Astrocyte of the cerebellum (primary cell): Measurements from ENCODE around the gene GRIA1.

ENCODE experiments used
- DNase-seq: peaks from one replicate; pipeline ENCODE4 v3.0.0-alpha.2; 2011; ENCODE audit warnings: low read depth
- H3K4me3 ChIP-seq: 2 replicates; pipeline ENCODE4 v1.5.1; 2011; ENCODE audit warnings: mild to moderate bottlenecking, low read depth, low read length, moderate library complexity
- in situ Hi-C: cut with HindIII; loops from 2 replicates; pipeline ENCODE4 v1.10.0; 2017; ENCODE audit warnings: low sequenced_read_pairs
- TF ChIP-seq, protein P1 (sequence below): IDR thresholded peaks from 2 replicates; pipeline ENCODE4 v1.5.1; 2012; ENCODE audit warnings: low read length, low read depth, moderate library complexity, mild to moderate bottlenecking; ENCODE audit errors: missing control alignments

GRIA1 gene

DNA sequence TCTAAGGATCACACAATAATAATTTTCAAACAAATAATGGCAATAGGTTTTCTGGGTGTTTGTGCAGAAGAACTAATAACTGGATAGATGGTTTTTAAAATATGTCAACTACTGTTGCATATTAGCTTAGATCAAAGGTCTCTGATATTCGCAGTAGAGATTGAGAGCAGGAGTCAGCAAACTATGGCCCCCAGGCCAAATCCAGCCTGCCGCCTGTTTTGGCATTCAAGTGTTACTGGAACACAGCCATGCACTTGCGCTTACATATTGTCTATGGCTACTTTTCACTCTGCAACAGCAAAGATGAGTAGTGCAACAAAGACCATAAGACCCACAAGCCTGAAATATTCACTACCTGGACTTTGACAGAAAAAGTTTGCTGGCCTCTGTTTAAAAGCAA, 260.8 kb downstream of the GRIA1 start:
- no peak overlapping the region for H3K4me3 ChIP-seq
- DNase-seq, result no peak
- in situ Hi-C loops, result no loop called here
- TF ChIP-seq, protein P1, sequence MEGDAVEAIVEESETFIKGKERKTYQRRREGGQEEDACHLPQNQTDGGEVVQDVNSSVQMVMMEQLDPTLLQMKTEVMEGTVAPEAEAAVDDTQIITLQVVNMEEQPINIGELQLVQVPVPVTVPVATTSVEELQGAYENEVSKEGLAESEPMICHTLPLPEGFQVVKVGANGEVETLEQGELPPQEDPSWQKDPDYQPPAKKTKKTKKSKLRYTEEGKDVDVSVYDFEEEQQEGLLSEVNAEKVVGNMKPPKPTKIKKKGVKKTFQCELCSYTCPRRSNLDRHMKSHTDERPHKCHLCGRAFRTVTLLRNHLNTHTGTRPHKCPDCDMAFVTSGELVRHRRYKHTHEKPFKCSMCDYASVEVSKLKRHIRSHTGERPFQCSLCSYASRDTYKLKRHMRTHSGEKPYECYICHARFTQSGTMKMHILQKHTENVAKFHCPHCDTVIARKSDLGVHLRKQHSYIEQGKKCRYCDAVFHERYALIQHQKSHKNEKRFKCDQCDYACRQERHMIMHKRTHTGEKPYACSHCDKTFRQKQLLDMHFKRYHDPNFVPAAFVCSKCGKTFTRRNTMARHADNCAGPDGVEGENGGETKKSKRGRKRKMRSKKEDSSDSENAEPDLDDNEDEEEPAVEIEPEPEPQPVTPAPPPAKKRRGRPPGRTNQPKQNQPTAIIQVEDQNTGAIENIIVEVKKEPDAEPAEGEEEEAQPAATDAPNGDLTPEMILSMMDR, result no peak

DNA sequence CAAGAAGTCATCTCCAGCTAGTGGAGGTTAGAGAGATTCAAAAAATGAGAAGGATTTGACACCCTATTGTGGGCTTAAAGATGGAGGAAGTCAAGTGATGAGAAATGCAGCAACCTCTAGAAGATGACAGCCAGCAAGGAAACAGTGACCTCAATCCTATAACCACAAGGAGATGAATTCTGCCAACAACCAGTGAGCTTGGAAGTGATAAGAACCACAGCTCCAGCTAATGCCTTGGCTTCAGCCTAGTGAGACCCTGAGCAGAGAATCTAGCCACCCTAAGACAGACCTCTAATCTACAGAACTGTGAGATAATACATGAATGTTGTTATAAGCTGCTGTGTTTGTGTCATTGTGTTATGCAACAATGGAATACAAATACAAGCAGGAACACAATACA, 262.4 kb downstream of the GRIA1 start:
- H3K4me3 ChIP-seq, result no peak overlapping the region
- peak; percentile 6 for DNase-seq
- in situ Hi-C loops, result no loop called here
- TF ChIP-seq, protein P1, result no peak

DNA sequence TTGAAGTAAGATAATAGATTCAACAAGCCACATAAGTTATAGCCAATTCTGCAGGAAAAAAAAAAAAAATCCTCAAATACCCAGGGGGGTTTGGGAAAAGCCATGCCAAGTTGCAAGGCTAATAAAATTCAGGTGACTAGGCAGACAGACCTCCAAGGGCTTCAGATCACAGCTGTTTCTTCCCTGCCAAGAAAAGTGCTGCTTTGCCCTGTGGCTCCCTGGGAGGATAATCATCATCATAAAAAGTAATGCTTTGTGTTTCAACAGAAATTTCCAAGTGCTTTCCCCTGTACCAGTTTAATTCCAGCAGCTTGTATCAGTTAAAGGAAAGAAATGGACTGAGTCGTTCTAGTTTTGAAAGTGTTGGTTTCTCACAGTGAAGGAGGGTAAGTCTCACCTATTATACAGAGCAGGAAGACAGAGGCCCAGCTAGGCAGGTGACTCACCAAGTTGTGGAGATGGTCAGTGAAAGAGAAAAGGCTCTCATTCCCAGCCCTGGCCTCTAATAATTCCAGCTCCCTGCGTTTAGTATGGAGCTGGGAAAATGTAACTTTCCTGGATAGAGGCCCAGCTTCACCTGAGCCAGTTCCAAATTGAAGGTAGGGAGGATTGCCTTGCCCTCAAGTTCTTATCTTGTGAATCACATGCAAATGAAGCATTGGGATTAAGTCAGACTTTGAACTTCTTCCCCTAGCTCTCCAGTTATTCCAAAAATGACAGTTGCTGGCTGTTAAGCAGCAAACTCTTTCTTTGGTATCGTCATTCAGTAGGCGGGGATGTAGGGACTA, 263.4 kb downstream of the GRIA1 start:
- no peak for DNase-seq
- in situ Hi-C loops, result no loop called here
- TF ChIP-seq, protein P1, result no peak
- H3K4me3 ChIP-seq, result no peak overlapping the region

DNA sequence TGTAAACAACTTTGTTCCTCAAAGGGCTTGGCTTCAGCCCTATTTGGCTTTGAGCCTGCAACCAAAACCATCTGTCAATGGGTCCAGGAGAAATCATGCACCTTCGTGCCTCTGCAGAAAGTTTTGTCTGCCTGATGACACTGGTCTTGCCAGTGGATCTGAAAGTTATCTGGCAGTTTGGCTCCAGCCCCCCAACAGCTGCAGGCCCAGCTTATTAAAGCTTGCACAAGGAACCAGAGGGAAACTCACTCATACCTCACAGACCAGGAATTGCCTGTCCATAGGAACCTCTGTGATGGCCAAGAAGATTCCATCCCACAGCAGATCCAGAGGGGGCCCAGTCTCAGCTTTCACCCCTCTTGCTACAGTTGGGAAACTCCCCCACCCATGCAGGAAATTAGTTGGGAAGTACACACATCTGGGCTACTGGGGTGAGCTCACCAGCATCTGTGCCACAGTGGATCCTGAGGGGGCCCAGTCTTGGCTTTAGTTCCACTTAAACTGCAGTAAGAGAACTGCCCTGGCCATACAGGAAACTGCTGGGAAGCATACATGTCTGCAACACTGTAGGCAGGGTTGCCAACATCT, 265.5 kb downstream of the GRIA1 start:
- DNase-seq, result no peak
- in situ Hi-C loops, result no loop called here
- no peak overlapping the region for H3K4me3 ChIP-seq
- TF ChIP-seq, protein P1, result no peak

DNA sequence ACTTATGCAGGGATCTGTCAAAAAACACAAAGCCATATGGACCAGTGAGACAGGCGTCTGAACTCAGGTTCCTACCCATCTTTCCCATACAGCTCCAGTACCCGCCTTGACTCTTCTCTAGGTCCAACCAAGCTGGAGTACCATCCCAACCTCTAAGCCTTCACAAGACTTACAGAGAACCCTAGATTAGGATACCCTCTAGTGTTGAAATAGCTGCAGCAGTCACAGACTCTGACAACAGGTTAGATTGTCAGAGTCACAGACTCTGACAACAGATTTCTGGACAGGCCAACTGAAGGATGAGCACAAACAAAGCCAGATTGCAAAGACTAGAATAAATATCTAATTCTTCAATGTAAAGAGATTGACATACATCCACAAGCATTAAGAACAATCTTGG, 266.1 kb downstream of the GRIA1 start:
- TF ChIP-seq, protein P1, result no peak
- DNase-seq, result no peak
- in situ Hi-C loops, result no loop called here
- no peak overlapping the region for H3K4me3 ChIP-seq

DNA sequence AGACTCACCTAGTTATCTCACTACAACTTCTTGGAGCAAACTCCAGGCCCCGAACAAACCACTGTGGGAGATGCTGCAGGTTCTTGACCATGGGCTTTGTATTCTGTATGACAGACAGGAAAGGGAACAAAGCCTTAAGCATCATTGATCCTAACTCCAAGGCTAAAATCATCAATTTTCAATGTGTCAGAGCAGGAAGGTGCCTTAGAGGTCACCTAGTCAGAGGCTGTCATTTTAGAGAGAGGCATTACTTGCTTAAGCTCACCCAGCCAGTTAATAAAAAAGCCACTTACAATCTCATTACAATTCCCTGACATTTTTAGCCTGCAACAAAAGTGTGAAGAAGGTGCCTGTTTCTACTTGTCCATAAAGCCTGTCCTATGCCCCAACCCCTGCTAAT, 275.5 kb downstream of the GRIA1 start:
- in situ Hi-C loops, result no loop called here
- no peak for DNase-seq
- TF ChIP-seq, protein P1, result no peak
- no peak overlapping the region for H3K4me3 ChIP-seq
